Uterus (tissue), 2 donors: ENCODE data around the gene RGS6.

ENCODE experiments used
- CTCF ChIP-seq, 4 experiments: fragments of 200-600 bp in 2 of 4; fragments of 450-650 bp in 2 of 4; sonication (generic) in 2 of 4; IDR thresholded peaks; one replicate each; pipeline ENCODE4 v1.5.1; 2016 to 2019; ENCODE audit warnings: antibody characterized with exemption in 4 of 4, mild to moderate bottlenecking in 2 of 4, moderate library complexity in 1 of 4
- POLR2A ChIP-seq, 2 donors: fragments of 450-650 bp; IDR thresholded peaks; one replicate each; pipeline ENCODE4 v1.6.1; 2016; ENCODE audit warnings: antibody characterized with exemption in 2 of 2, mild to moderate bottlenecking in 1 of 2, moderate library complexity in 1 of 2

- no peak for TF ChIP-seq CTCF (IDR thresholded peaks at IDR 0.05)
- no peak for TF ChIP-seq POLR2A (IDR thresholded peaks at IDR 0.05)
Measured at GRCh38 chr14:72129291-72129690, 197.1 kb downstream of the RGS6 start.
